Measurements from ENCODE around the gene MAP3K12.
"Not testable (repeated sequence)": the region's sequence is repeated elsewhere in the genome, so short reads cannot be mapped to it uniquely, and the experiment has no call there.

DNA sequence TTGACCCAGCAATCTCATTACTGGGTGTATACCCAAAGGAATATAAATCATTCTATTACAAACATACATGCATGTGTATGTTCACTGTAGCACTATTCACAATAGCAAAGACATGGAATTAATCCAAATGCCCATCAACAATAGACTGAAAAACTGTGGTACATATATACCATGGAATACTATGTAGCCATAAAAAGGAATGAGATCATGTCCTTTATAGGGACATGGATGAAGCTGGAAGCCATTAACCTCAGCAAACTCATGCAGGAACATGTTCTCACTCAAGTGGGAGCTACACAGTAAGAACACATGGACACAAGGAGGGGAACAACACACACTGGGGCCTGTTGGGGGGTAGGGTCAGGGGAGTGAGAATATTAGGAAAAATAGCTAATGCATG is 59.7 kb downstream of the MAP3K12 start:
- TF ChIP-seq, protein P1, sequence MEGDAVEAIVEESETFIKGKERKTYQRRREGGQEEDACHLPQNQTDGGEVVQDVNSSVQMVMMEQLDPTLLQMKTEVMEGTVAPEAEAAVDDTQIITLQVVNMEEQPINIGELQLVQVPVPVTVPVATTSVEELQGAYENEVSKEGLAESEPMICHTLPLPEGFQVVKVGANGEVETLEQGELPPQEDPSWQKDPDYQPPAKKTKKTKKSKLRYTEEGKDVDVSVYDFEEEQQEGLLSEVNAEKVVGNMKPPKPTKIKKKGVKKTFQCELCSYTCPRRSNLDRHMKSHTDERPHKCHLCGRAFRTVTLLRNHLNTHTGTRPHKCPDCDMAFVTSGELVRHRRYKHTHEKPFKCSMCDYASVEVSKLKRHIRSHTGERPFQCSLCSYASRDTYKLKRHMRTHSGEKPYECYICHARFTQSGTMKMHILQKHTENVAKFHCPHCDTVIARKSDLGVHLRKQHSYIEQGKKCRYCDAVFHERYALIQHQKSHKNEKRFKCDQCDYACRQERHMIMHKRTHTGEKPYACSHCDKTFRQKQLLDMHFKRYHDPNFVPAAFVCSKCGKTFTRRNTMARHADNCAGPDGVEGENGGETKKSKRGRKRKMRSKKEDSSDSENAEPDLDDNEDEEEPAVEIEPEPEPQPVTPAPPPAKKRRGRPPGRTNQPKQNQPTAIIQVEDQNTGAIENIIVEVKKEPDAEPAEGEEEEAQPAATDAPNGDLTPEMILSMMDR (conservative IDR thresholded peaks at IDR 0.05; ENCODE audit: low read depth, low read length) = not testable (repeated sequence)
- TF ChIP-seq EZH2 (IDR thresholded peaks at IDR 0.05; ENCODE audit: borderline replicate concordance, low read depth, low read length, poor library complexity, severe bottlenecking) = not testable (repeated sequence)

All from A673 (cell line).